HepG2 (cell line): Measurements from ENCODE around the gene CRADD. TPM values are rescaled to one million over a fixed set of nuclear protein-coding genes. Genes with fewer than 3 reads are reported as not detected.

ENCODE experiments used
- polyA plus RNA-seq, 8 experiments: library from polyadenylated mRNA; depleted of rRNA in 3 of 8; stranded (reverse) in 7 of 8; unstranded in 1 of 8; fragments of >200 nt; fragmentation: Illumina TruSeq in 4 of 8; extraction: Trizol in 4 of 8; gene quantifications; 2 replicates each; pipeline versions ENCODE4 v1.2.1 to v1.2.3, GENCODE V29; 2011 to 2016; ENCODE audit warnings: low read depth in 4 of 8, missing spikeins in 1 of 8, mixed read lengths in 1 of 8; ENCODE audit not compliant: insufficient read depth in 1 of 8
- small RNA-seq, 3 experiments: library from RNA; depleted of rRNA; stranded (forward); fragments of <200 nt; gene quantifications; one replicate each; pipeline ENCODE3, GENCODE V24; 2012; ENCODE audit warnings: low read depth in 2 of 3, low replicate concordance in 1 of 3; ENCODE audit not compliant: insufficient read length in 3 of 3, insufficient read depth in 2 of 3
- total RNA-seq, 5 experiments: library from RNA; depleted of rRNA; stranded (reverse); fragments of >200 nt; fragmentation: Illumina TruSeq; extraction: Trizol; gene quantifications; 2 replicates each; pipeline ENCODE4 v1.2.3, GENCODE V29; 2016; ENCODE audit warnings: low read depth in 1 of 5

The CRADD gene
- total and polyA plus RNA-seq, 2 of the 13 experiments (the other 11 are each of a cell fraction or from before 2014, with no cell fraction given), result 12.4 to 18.8 TPM

Small RNA genes within 50 kb of the gene (small RNA-seq; reads per million reads assigned to genes)
- 0 reads per million in 3 experiments for gene RN7SL630P

Other genes starting within 250 kb of the CRADD start
- gene UBE2N, start 235.4 kb upstream of the CRADD start, total RNA-seq (2016; rRNA removed; fragmentation: Illumina TruSeq; extraction: Trizol), result 197 and 317 TPM in 2 replicates
- 179 and 188 TPM in 2 replicates for gene UBE2N, start 235.4 kb upstream of the CRADD start, polyA plus RNA-seq (2011; rRNA removed)
- 148 and 224 TPM in 2 replicates for gene MRPL42, start 209.9 kb upstream of the CRADD start, total RNA-seq (2016; rRNA removed; fragmentation: Illumina TruSeq; extraction: Trizol)
- gene MRPL42, start 209.9 kb upstream of the CRADD start, polyA plus RNA-seq (2011; rRNA removed), result 75.4 and 93.3 TPM in 2 replicates
- gene SOCS2, start 104.7 kb upstream of the CRADD start, total RNA-seq (2016; rRNA removed; fragmentation: Illumina TruSeq; extraction: Trizol), result 1.5 and 2.4 TPM in 2 replicates
- gene SOCS2, start 104.7 kb upstream of the CRADD start, polyA plus RNA-seq (2011; rRNA removed), result 0.62 and 0.89 TPM in 2 replicates